ENCODE measurements around the gene CENPW.

CENPW gene
- total RNA-seq: 4.4 to 13.6 (median 10.2) reads per million in 18 experiments

DNA sequence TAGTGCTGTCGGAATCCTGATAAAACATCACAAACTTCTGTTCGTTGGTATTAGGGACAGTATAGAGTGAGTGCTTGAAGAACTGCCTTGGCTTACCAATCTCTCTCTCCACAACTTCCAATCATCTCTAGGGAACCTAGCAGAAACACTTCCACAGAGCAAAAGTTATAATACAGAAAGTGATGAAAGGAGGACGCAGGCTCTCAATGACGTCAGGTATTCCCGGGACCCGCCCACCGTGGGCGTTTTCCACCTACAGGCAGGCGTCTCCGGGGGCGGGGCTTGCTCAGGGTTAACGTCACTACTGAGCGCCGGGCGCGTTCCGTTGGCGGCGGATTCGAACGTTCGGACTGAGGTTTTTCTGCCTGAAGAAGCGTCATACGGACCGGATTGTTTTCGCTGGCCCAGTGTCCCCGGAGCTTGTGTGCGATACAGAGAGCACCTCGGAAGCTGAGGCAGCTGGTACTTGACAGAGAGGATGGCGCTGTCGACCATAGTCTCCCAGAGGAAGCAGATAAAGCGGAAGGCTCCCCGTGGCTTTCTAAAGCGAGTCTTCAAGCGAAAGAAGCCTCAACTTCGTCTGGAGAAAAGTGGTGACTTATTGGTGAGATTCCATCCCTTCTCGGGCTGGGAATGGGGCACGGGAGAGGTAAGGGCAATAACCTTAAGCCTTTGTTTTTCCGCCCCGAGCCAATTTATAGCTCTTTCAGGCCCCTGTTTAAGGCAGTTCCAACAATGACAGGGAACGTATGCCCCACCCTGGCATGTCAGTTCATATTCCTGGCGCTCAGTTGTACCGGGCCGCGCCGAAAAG is at the start of gene CENPW:
TSS of gene CENPW (plus strand) at position 320 of the 814 bp plus-strand sequence. CDS start at position 479, 159 bp downstream.
- peak; percentile 81 to 98 for DNase-seq

DNA sequence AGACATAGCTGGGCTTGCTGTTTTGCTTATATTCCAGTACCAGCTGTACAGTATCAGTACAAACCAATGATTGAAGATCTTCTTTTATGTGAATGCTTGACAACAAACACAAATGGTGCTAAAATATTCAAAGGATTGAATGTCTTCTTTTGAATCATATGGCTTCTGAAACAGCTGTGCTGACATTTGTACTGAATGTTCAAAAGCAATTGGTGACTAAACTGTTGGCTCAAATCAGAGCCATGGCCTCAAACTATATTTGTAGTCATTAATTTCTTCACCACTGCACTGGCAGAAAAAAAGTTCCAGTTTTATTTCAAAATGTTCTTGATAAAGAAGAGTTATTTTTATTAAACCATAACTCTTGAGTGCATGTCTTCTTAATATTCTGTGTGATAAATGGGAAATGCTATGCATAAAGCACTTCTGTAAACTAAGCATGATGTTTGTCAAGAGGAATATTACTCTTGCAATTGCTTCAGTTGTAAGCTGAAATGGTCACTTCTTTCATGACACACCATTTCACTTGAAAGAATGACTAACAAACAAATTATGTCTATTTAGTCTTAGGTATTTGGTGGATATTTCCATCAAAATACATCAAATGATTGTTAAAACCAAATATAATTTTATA is 45.9 kb upstream of the CENPW start:
- DNase-seq: no peak

DNA sequence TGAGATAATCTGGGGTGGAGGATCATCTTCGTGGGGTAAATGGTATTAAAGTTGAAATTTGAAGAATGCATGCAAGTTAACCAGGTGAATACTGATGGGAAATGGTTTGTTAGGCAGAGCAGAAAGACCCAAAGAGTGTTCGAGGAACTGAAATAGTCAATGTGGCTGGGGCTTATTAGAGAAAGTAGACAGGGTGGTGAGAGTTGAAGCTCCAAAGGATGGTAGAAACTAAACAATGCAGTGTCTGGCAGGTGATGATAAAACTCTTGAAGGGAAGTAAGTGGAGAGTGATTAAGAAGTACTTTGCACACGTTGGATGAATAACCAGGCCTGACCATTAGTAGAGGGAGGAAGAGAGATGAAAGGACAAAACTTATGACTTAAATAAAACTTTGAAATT is 39.8 kb upstream of the CENPW start:
- DNase-seq: no peak

- DNase-seq: no peak
Observed at GRCh38 chr6:126300735-126301134, 39.2 kb upstream of the CENPW start.

GRCh38 chr6:126302191-126302590 is 37.7 kb upstream of the CENPW start:
- DNase-seq: no peak

DNA sequence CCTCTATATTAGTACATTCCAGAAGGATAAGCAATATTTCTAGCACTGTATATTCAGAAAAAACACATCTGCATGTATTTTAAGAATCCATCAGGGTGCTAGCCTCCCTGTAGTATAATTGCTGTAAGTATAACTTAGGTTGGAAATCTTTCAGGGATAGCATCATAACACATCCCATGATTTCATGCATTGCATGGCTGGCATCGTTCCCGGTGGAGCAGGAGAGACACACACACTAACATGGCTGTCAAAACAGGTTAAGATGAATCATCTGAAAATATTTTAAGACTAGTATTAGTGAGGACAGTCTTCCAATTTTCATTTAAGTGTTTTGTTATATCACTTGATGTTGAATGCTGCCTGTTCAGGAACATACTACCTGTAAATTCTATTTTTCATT is 32.1 kb upstream of the CENPW start:
- DNase-seq: no peak

- DNase-seq: no peak
Observed at GRCh38 chr6:126308362-126308761, 31.6 kb upstream of the CENPW start.

DNA sequence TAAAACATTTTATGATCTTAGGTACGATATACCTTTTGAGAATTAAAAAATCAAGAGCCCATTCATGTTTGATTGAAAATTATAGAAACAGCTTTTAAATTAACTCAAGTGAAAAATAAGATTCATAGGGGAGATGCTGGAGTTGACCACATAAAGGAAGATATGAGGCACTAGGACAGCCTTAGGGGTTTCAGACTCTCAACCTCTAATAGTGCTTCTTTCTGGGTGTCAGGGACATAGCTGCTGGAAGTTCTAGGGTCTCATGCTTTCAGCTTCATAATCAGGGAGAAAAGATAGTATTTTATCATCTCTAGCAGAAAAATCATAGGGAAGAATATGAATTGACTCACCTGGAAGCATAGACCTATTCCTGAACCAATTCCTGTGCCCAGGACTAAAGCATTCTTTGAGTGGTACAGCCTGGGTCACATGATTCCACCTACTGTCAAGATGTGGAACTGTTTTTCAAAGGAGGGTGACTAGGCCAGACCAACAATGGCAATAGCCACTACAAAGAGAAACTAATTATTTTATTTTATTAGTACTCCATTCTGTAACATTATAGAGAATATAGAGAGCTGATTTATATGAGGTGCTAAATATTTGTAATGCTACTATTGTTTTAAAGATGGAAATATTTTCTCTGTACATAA is 27.8 kb upstream of the CENPW start:
- no peak for DNase-seq

- no peak for DNase-seq
Observed at GRCh38 chr6:126313941-126314340, 26.0 kb upstream of the CENPW start.

DNA sequence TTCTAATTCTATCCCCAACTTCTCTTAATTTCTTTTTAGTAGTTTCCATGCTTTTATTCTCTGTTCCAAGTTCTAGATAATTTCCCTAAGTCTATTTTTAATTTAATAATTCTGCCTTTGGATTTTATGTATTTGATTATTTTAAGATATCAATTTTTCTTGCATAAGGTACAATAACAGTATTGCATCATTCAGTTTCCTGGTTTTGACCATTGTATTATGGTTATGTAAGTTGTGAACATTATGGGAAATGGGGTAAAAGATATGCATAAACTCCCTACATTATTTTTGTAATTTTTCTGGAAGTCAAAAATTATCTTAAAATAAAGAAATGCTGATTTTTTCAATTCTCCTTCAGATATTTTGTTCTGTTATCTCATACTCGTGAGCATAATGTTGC is 21.1 kb upstream of the CENPW start:
- DNase-seq: no peak

DNA sequence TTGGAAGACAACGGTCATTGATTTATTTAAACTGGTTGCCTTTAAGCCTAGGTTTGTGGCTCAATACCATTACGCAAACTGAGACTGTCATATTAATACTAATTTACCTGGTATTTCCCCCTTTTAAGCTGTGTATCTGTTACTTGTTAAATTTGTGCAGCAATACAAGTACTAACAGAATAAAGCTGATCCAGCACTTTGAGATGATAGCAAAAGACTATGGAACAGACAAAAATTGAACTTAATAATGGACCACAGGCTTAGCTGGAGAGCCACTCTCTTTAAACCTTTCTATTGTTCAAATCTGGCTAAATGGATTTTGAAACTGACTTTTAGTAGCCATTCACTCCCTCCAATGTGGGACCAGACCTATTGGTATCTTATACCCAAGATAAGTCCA is 6.2 kb upstream of the CENPW start:
- no peak for DNase-seq

DNA sequence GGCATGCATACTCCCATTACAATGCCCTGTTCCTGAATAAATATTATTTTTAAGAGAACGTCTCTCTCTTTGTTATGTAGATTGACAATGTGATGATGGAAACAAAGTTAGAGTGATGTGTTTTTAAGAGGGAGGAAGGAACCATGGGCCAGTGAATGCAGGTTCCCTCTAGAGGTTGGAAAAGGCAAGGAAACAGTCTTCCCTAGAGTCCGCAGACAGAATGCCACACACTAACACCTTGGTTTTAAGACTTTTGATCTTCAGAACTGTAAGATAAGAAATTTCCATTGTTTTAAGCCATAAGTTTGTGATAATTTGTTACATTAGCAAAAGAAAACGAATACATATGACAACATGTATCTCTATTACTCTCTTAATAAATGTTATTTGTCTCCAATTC is 4.7 kb upstream of the CENPW start:
- DNase-seq: no peak

GRCh38 chr6:126337323-126337722 is 2.6 kb upstream of the CENPW start:
- peak; percentile 92 to 98 for DNase-seq

DNA sequence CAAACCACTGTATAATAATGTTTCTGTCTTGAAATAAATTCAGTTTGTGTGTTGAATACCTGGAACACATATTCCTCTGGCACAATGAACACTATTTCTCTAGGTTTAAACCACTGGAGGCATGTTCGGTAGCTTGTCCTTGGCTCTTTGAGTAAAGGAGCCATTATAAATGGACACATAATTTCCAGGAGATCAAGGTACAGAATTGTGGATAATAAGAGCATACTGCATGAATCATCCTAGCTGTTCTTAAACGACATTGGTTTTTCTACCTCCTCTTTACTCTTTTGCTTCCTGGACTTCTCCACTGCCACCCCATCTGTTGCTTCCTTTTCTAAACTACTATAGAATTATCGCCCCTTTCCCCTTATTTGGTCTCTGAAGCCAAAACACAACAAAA is 1.2 kb downstream of the CENPW start:
- DNase-seq: no peak

DNA sequence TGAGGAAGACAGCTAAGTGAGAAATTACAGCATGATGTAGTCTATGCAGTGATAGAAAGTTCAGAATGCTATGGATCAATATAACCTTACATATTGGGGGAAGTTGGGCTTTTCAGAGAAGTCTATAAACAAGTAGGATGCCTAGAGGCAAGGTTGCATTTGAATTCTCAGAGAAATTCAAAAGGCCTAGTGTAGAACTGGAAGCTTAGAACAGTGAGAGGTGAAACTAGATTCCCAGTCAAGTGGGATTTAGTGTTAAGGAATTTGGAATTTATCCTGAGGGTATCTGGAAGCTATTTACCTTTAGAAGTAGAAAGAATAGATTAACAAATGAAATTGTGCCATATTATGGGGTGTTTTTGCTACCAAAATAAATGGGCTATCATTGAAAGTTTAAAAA is 4.3 kb downstream of the CENPW start:
- no peak for DNase-seq

GRCh38 chr6:126351960-126352359 is 12.0 kb downstream of the CENPW start:
- DNase-seq: no peak

DNA sequence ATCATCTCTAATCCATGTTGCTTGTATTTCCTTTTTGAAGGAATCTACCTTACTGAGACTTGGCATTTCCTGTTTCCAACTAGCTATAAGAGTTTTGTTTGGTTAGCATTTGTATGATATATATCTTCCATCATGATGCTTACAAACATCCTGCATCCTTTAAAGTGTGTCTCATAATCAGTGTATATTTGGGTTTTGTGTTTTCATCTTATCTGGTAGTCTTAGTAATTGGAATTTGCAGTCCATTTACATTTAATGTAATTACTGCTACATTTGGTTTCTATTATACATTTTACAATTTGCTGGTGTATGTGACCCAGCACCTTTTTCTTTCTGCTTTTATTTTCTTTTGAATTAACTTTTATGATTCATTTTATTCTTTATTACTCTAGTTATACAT is 12.6 kb downstream of the CENPW start:
- no peak for DNase-seq

GRCh38 chr6:126356526-126356925 is 16.6 kb downstream of the CENPW start:
- no peak for DNase-seq

DNA sequence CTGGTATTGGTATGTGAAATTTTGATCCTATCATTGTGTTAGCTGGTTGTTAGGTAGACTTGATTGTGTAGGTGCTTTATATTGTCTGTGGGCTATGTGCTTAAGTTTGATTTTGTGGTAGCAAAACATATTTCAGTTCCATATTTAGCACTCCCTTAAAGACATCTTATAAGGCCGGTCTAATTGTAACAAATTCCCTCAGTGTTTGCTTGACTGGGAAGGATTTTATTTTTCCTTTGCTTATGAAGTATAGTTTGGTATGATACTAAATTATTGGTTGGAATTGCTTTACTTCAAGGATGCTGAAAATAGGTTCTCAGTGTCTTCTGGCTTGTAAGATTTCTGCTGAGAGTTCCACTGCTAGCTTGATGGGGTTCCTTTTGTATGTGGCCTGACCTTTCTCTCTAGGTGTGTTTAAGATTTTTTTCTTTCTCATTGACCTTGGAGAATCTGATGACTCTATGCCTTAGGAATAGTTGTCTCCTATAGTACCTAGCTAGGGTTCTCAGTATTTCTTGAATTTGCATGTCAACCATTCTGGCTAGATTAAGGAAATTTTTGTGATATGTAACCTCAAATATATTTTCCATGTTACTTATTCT is 20.1 kb downstream of the CENPW start:
- no peak for DNase-seq

- DNase-seq: no peak
Observed at GRCh38 chr6:126361832-126362440, 22.0 kb downstream of the CENPW start.

- DNase-seq: peak in 1 of 2 donors; percentile 11
Observed at GRCh38 chr6:126367849-126368248, 27.9 kb downstream of the CENPW start.

DNA sequence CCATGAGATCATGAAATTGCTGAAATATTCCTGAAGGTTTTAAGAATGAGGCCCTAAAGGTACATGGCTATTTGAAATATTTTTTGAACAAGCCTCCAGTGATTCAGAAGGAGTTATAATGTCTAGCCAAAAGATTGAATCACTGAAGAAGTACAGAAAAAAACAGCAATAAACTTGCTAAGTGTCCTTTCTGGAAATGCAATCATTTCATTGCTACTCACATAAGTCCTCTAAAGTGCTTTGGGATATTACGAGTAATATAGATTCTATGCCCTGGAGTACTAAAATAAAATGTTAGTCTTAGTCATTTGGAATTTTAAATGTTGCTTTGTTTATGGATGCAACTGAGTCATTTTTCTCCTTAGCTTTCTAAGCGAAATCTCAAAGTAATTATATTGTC is 32.7 kb downstream of the CENPW start:
- DNase-seq: no peak

DNA sequence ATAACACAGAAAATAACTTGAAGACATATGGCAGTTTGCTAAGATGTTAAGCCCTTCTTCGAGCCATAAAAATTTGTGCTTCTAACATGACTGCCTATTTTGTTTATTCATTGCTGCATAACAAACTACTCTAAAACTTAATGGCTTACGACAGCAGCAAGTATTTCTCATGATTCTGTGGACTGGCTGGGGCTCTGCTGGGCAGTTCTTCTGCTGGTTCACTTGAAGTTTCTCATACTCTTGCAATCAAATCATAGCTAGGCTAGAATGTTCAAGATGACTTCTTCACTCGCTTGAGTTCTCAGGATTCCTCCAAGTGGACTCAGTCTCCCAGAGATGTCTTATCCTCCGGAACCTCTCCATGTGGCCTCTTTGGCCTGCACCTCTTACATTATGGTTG is 33.4 kb downstream of the CENPW start:
- no peak for DNase-seq

All from inflammatory macrophage (primary cell).